HG02610 (cell line): ENCODE results near the gene KCNQ1.

ENCODE experiments used
- ATAC-seq: cut with Tn5 transposase; IDR thresholded peaks from one replicate; pipeline ENCODE4 v1.9.1; 2021; ENCODE audit warnings: mild to moderate bottlenecking, moderate library complexity; ENCODE audit not compliant: unreplicated experiment

The KCNQ1 gene

GRCh38 chr11:2725368-2726300, 280.8 kb downstream of the KCNQ1 start:
- ATAC-seq, result no peak

DNA sequence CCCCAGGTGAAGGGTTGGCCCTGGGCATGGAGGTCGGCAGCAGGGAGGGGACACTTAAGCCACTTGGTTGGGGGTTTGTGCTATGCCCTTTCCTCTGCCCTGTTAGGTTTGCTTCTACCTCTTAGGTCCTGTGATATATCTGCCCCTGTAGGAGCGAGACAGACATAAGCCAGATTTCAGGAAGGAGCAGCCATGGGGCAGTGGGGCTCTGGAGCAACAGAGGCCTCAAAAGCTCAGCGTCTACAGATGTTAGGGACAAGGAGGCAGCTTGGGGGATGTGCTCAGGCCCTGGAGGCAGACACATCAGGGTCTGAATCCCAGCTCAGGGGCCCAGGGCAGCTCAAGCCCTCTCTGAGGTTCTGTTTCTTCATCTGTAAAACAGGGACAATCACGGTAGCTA, 282.2 kb downstream of the KCNQ1 start:
- no peak for ATAC-seq

DNA sequence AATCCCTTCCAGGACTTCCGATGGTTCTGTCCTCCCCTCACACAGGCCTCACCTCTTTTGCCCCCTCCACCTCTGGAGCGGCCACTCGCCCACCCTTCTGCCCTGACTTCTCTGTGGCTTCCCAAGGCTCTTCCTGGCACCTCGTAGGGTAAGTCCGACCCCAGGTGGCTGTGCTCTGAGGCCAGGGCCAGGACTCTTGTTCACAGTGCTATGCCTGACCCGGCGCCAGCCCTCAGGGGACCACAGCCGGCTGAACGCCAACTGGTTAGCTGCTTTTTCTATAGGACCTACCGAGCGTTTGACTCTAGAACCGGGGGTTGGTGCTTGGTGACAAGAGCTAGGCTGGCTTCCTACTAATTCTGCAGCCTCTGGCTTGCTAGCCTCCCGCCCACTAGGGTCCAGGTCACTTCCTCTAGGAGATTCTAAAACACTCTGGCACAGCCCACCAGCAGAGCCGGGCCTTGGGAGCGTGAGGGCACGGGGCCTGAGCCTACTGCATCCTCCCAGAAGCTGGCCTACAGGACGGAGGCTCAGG, 283.4 kb downstream of the KCNQ1 start:
- no peak for ATAC-seq

DNA sequence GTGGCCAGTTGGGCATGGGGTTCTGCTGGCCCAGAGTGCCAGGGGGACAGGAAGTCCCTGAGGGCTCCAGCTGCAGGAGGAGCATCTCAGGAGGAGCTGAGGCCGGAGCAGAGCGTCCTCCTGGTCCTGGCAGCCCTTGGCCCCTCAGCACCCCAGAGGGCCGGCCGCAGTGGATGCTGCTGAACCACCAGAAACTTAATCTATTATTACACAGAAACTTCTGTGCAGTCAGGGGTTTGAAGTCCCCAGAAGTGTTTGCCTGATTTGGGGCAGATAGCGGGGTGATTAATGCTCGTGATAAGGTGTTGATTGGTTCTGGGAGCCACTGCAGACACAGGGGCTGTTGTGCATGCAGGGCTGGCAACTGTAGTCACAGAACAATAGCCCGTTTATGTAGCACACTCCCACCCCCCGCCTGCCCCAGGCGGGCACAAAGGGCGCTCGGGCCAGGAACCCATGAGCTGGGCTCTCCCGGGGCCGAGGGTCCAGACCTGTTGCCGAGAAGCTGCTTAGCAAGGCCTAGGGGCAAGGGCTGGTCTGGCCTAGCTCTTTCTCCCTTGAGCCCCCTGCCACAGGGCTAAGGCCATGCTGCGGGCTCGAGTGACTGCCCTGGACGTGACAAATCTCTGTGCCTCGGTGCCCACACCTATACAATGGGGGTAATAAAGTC, 284.0 kb downstream of the KCNQ1 start:
- ATAC-seq, result no peak

DNA sequence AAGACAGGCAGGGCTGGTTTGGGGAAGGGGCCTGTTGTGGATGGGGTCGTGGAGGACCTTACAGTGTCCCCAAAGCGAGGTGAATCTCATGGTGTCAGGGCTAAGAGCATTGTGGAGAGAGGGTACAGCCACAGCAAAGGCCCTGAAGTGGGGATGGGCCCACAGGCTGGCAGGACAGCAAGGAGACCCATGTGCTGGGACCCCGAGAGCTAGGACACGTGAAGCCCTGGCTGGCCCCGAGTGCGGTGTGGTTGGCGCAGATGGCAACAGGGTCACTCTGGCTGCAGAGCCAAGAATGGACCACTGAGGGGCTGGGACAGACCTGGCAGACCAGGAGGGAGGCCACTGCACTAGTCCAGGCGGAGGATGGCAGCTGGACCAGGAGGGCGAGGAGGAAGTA, 285.0 kb downstream of the KCNQ1 start:
- no peak for ATAC-seq

GRCh38 chr11:2730272-2731129, 285.7 kb downstream of the KCNQ1 start:
- no peak for ATAC-seq

- ATAC-seq, result no peak
Measured at GRCh38 chr11:2731130-2732125, 286.6 kb downstream of the KCNQ1 start.

- ATAC-seq, result no peak
Measured at GRCh38 chr11:2732261-2732939, 287.6 kb downstream of the KCNQ1 start.

DNA sequence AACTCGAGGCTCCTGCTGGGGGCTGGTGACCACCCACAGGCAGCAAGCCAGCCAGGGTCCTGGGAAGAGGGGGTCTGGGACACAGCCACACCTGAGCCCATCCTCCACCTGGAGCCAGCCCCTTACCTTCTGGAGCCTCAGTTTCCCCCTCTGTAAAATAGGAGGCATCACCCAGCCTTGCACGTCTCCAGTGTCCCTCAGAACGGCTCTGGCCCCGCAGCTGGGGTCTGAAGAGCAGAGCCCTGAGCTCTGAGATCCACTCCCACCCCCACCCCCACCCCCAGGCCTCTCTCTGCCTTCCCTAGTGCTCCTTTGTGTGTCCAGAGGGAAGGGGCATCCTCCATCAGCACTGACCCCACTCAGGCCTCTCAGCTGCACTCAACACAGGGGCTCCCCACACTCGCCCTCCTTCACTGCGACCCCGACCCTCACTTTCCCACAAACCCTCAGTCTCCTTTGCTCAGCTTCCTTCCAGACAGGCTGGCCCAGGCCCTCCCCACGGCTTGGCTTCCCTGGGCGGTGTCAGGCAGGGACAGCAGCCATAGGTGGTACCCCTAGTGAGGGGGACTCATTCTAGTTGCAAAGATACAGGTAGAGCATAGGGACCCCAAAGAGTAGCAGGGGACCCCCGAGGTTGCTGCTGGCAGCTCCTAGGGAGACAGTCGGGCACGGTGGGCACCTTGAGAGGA, 288.3 kb downstream of the KCNQ1 start:
- ATAC-seq, result no peak

GRCh38 chr11:2734181-2735052, 289.6 kb downstream of the KCNQ1 start:
- no peak for ATAC-seq

DNA sequence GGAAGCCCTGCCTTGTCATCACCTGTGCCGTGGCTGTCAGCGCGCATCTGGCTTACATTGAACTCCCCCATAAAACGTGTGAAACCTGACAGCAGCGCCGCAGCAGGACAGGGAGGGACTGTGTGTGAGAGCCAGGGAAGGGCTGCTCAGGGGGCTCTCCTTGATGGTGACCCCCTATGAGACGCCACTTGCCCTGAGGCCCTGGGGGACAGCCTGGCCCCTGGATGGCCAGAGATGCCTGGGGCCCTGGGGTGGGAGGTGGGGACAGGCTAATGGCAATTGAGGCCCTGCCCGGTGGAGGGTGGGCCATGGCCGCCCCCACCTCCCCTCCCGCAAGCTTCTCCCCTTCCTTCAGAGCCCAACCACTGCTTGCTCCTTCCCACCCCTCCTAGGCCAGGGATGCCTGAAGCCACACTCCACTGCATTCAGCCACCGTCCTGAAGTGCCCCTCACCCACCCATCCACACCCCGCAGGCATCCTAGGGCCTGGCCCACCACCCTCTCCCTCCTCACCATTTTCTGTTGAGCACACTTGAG, 290.3 kb downstream of the KCNQ1 start:
- no peak for ATAC-seq

GRCh38 chr11:2736577-2737225, 291.9 kb downstream of the KCNQ1 start:
- no peak for ATAC-seq

GRCh38 chr11:2737226-2737590, 292.4 kb downstream of the KCNQ1 start:
- no peak for ATAC-seq

GRCh38 chr11:2737866-2738265, 293.1 kb downstream of the KCNQ1 start:
- ATAC-seq, result no peak

DNA sequence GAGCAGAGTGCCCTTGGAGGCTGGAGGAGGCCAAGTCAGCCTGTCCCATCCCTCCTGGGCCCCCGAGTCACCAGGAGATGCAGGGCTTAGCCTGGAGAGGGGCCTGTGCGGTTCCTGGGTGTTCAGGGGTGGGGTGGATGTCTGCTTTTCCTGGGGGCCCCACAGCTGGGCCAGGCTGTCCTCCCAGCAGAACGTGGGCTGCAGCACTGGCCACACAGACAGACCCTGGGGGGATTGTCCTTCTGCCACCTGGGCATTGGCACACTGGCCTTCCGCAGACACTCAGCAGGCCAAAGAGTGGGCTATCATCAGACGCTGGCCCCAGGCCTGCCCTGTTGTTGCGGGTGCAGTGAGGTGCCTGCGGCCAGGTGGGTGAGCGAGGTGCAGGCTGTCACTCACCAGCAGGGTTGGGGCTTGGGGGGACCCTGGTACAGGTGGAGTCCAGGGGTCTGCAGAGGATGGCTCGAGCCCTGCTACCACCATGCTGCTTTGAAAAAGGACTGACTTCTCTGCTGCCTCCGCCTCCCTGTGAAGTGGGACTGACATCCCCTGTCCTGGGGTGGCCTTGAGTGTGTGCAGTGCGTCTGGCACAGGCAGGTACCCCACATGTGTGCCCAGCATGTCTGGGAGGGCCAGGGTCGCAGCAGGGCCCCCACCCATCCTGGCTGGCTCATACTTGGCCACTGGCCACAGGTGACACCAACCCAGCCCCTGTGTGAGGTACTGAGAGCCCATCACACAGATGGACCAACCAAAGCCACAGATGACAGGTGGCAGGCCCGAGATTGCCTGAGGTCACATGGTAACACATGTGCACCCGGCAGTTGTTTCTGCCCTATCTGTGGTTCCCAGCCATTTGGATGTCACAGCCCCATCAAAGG, 294.0 kb downstream of the KCNQ1 start:
- ATAC-seq, result no peak
